Measurements from ENCODE around the gene UBE3C.
"Not testable (repeated sequence)": the region's sequence is repeated elsewhere in the genome, so short reads cannot be mapped to it uniquely, and the experiment has no call there.

The UBE3C gene

GRCh38 chr7:157250605-157251228 lies 112.0 kb downstream of the UBE3C start:
- Histone ChIP-seq H3K4me3 (ENCODE audit: insufficient read depth in 1 of 2, low read depth in 1 of 2, low read length in 2 of 2) (no peak overlapping the region), H3K9me3 (ENCODE audit: control insufficient read depth, low read length) (no peaks in the 10 kb centered on the region), H2AFZ (ENCODE audit: low read depth, low read length) (no peak overlapping the region), H3K4me1 (ENCODE audit: control insufficient read depth, insufficient read depth, low read depth, low read length) (peaks cover 3% of the 10 kb centered on the region), H2BK12ac (ENCODE audit: low read length in 2 of 2) (no peak overlapping the region), H3K9ac (ENCODE audit: low read length) (no peak overlapping the region), H2BK5ac (ENCODE audit: low read depth, low read length, poor library complexity, severe bottlenecking) (no peak overlapping the region), H3K27me3 (ENCODE audit: control insufficient read depth in 1 of 2, insufficient read depth in 1 of 2, low read length in 2 of 2) (no peaks in the 10 kb centered on the region), H2BK120ac (ENCODE audit: low read depth, low read length) (no peak overlapping the region), H3K79me1 (replicated peaks; ENCODE audit: low read length, poor library complexity, severe bottlenecking) (peaks cover 35% of the 10 kb centered on the region), H4K8ac (ENCODE audit: low read length) (no peak overlapping the region), H2BK15ac (ENCODE audit: low read depth, poor library complexity, severe bottlenecking) (no peak overlapping the region), H3K4me2 (ENCODE audit: low read length, poor library complexity, severe bottlenecking) (no peak overlapping the region), H4K91ac (ENCODE audit: low read length) (no peak overlapping the region), H3K14ac (ENCODE audit: low read length in 2 of 2) (no peak overlapping the region), H3K4ac (ENCODE audit: low read depth in 1 of 2, low read length in 2 of 2) (no peak overlapping the region), H3K36me3 (ENCODE audit: control insufficient read depth in 1 of 2, insufficient read depth in 2 of 2, low read depth in 1 of 2, low read length in 2 of 2) (peaks cover 39 to 71% of the 10 kb centered on the region in 2 experiments), H3K18ac (ENCODE audit: low read depth in 1 of 2, low read length in 2 of 2) (no peak overlapping the region), H3K23ac (ENCODE audit: low read length in 2 of 2) (no peak overlapping the region), H3K27ac (ENCODE audit: low read length, poor library complexity, severe bottlenecking) (no peak overlapping the region), H2AK5ac (ENCODE audit: low read length, severe bottlenecking) (no peak overlapping the region)
- 72% methylated on average over 9 of the region's 9 CpGs for WGBS
- DNase-seq = peak; percentile 78

- H3K4me1 ChIP-seq (ENCODE audit: control insufficient read depth, insufficient read depth, low read depth, low read length); H2BK15ac ChIP-seq (ENCODE audit: low read depth, poor library complexity, severe bottlenecking): not testable (repeated sequence)
- 96% methylated on average over 6 of the region's 6 CpGs for WGBS
These were observed 113.1 kb downstream of the UBE3C start for GRCh38 chr7:157251817-157252216.

GRCh38 chr7:157253850-157254249 lies 115.1 kb downstream of the UBE3C start:
- H3K4ac ChIP-seq (ENCODE audit: low read depth in 1 of 2, low read length in 2 of 2) = no peak overlapping the region
- no peak overlapping the region for H3K4me3 ChIP-seq (ENCODE audit: insufficient read depth in 1 of 2, low read depth in 1 of 2, low read length in 2 of 2)
- H2AFZ ChIP-seq (ENCODE audit: low read depth, low read length) = no peak overlapping the region
- WGBS = 97% methylated on average over 10 of the region's 11 CpGs
- H2BK15ac ChIP-seq (ENCODE audit: low read depth, poor library complexity, severe bottlenecking) = no peak overlapping the region
- H2BK120ac ChIP-seq (ENCODE audit: low read depth, low read length) = no peak overlapping the region
- no peak overlapping the region for H4K91ac ChIP-seq (ENCODE audit: low read length)
- no peak overlapping the region for H2BK12ac ChIP-seq (ENCODE audit: low read length in 2 of 2)
- H3K36me3 ChIP-seq (ENCODE audit: control insufficient read depth in 1 of 2, insufficient read depth in 2 of 2, low read depth in 1 of 2, low read length in 2 of 2) = peaks cover 44 to 77% of the 10 kb centered on the region in 2 experiments
- no peak overlapping the region for H3K9ac ChIP-seq (ENCODE audit: low read length)
- peak overlapping the region; percentile 49 for H4K8ac ChIP-seq (ENCODE audit: low read length)
- H3K9me3 ChIP-seq (ENCODE audit: control insufficient read depth, low read length) = no peaks in the 10 kb centered on the region
- H3K4me2 ChIP-seq (ENCODE audit: low read length, poor library complexity, severe bottlenecking) = no peak overlapping the region
- no peaks in the 10 kb centered on the region for H3K27me3 ChIP-seq (ENCODE audit: control insufficient read depth in 1 of 2, insufficient read depth in 1 of 2, low read length in 2 of 2)
- H3K27ac ChIP-seq (ENCODE audit: low read length, poor library complexity, severe bottlenecking) = no peak overlapping the region
- peaks cover 29% of the 10 kb centered on the region for H3K79me1 ChIP-seq (replicated peaks; ENCODE audit: low read length, poor library complexity, severe bottlenecking)
- no peak overlapping the region for H3K23ac ChIP-seq (ENCODE audit: low read length in 2 of 2)
- H2BK5ac ChIP-seq (ENCODE audit: low read depth, low read length, poor library complexity, severe bottlenecking) = no peak overlapping the region
- no peak for DNase-seq
- H3K14ac ChIP-seq (ENCODE audit: low read length in 2 of 2) = no peak overlapping the region
- H3K18ac ChIP-seq (ENCODE audit: low read depth in 1 of 2, low read length in 2 of 2) = no peak overlapping the region
- peaks cover 2% of the 10 kb centered on the region for H3K4me1 ChIP-seq (ENCODE audit: control insufficient read depth, insufficient read depth, low read depth, low read length)
- H2AK5ac ChIP-seq (ENCODE audit: low read length, severe bottlenecking) = no peak overlapping the region

More at GRCh38 chr7:157251817-157252216, 113.1 kb downstream of the UBE3C start:
- not testable (repeated sequence) for DNase-seq; H2AK5ac ChIP-seq (ENCODE audit: low read length, severe bottlenecking); H2BK120ac ChIP-seq (ENCODE audit: low read depth, low read length); H3K27me3 ChIP-seq (ENCODE audit: control insufficient read depth in 1 of 2, insufficient read depth in 1 of 2, low read length in 2 of 2); H3K9me3 ChIP-seq (ENCODE audit: control insufficient read depth, low read length); H3K14ac ChIP-seq (ENCODE audit: low read length in 2 of 2); H4K8ac ChIP-seq (ENCODE audit: low read length); H3K18ac ChIP-seq (ENCODE audit: low read depth in 1 of 2, low read length in 2 of 2); H2BK12ac ChIP-seq (ENCODE audit: low read length in 2 of 2); H3K4me2 ChIP-seq (ENCODE audit: low read length, poor library complexity, severe bottlenecking); H3K4ac ChIP-seq (ENCODE audit: low read depth in 1 of 2, low read length in 2 of 2); H3K23ac ChIP-seq (ENCODE audit: low read length in 2 of 2); H2AFZ ChIP-seq (ENCODE audit: low read depth, low read length); H2BK5ac ChIP-seq (ENCODE audit: low read depth, low read length, poor library complexity, severe bottlenecking); H3K4me3 ChIP-seq (ENCODE audit: insufficient read depth in 1 of 2, low read depth in 1 of 2, low read length in 2 of 2); H3K27ac ChIP-seq (ENCODE audit: low read length, poor library complexity, severe bottlenecking); H3K9ac ChIP-seq (ENCODE audit: low read length); H4K91ac ChIP-seq (ENCODE audit: low read length)
- Histone ChIP-seq H3K79me1 (replicated peaks; ENCODE audit: low read length, poor library complexity, severe bottlenecking) (peaks cover 34% of the 10 kb centered on the region), H3K36me3 (ENCODE audit: control insufficient read depth in 1 of 2, insufficient read depth in 2 of 2, low read depth in 1 of 2, low read length in 2 of 2) (peaks cover 49 to 71% of the 10 kb centered on the region in 2 experiments)

- H4K91ac ChIP-seq (ENCODE audit: low read length) = not testable (repeated sequence)
These were observed 116.1 kb downstream of the UBE3C start for GRCh38 chr7:157254781-157255180.

More at GRCh38 chr7:157254781-157255180, 116.1 kb downstream of the UBE3C start:
- not testable (repeated sequence) for H2BK5ac ChIP-seq (ENCODE audit: low read depth, low read length, poor library complexity, severe bottlenecking); H2AK5ac ChIP-seq (ENCODE audit: low read length, severe bottlenecking); H2BK15ac ChIP-seq (ENCODE audit: low read depth, poor library complexity, severe bottlenecking); H4K8ac ChIP-seq (ENCODE audit: low read length); H3K4ac ChIP-seq (ENCODE audit: low read depth in 1 of 2, low read length in 2 of 2); H3K9me3 ChIP-seq (ENCODE audit: control insufficient read depth, low read length); DNase-seq; H2BK120ac ChIP-seq (ENCODE audit: low read depth, low read length); H3K27me3 ChIP-seq (ENCODE audit: control insufficient read depth in 1 of 2, insufficient read depth in 1 of 2, low read length in 2 of 2); H2AFZ ChIP-seq (ENCODE audit: low read depth, low read length); H3K4me2 ChIP-seq (ENCODE audit: low read length, poor library complexity, severe bottlenecking); H3K4me1 ChIP-seq (ENCODE audit: control insufficient read depth, insufficient read depth, low read depth, low read length); H3K14ac ChIP-seq (ENCODE audit: low read length in 2 of 2); H3K27ac ChIP-seq (ENCODE audit: low read length, poor library complexity, severe bottlenecking); H3K18ac ChIP-seq (ENCODE audit: low read depth in 1 of 2, low read length in 2 of 2); H3K9ac ChIP-seq (ENCODE audit: low read length); H2BK12ac ChIP-seq (ENCODE audit: low read length in 2 of 2); H3K23ac ChIP-seq (ENCODE audit: low read length in 2 of 2); H3K4me3 ChIP-seq (ENCODE audit: insufficient read depth in 1 of 2, low read depth in 1 of 2, low read length in 2 of 2)
- peaks cover 44 to 78% of the 10 kb centered on the region in 2 experiments for H3K36me3 ChIP-seq (ENCODE audit: control insufficient read depth in 1 of 2, insufficient read depth in 2 of 2, low read depth in 1 of 2, low read length in 2 of 2)
- peaks cover 31% of the 10 kb centered on the region for H3K79me1 ChIP-seq (replicated peaks; ENCODE audit: low read length, poor library complexity, severe bottlenecking)
- 96% methylated on average over 11 of the region's 18 CpGs for WGBS

All from mesenchymal stem cell (in vitro differentiated cells and primary cell).